A673 (cell line): ENCODE data around the gene VAV3.

Source experiments
- EZH2 ChIP-seq: fragments of 200-600 bp; sonication (generic); IDR thresholded peaks from 2 replicates; pipeline ENCODE4 v1.6.1; 2017; ENCODE audit warnings: borderline replicate concordance, low read depth, mild to moderate bottlenecking, mixed read lengths, antibody characterized with exemption, low read length; ENCODE audit not compliant: poor library complexity, severe bottlenecking
- TF ChIP-seq, protein P1 (sequence below): fragments of 300-800, 200-600 bp; sonication (generic); conservative IDR thresholded peaks from 2 replicates; pipeline ENCODE4 v1.5.1; 2017; ENCODE audit warnings: low read depth, mild to moderate bottlenecking, antibody characterized with exemption, low read length, moderate library complexity, mixed read lengths

DNA sequence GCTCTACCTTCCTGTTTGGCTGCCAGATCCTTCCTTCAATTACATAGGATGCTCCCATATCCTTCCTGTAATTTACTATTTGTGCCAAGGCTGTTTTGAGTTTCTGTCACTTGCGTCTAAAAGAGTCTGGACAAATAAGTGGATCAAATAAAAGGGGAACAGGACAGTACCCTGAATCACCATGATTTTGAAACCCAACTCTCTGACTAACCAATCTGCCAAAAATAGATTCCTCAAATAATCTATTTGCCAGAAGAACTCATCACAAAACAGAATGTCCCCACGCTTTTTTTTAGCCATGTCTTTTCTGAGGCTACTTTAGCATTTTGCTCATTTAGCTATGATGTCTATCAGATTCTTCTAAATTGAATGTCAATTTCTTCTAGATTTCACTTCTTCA lies 431.5 kb downstream of the VAV3 start:
- TF ChIP-seq, protein P1, sequence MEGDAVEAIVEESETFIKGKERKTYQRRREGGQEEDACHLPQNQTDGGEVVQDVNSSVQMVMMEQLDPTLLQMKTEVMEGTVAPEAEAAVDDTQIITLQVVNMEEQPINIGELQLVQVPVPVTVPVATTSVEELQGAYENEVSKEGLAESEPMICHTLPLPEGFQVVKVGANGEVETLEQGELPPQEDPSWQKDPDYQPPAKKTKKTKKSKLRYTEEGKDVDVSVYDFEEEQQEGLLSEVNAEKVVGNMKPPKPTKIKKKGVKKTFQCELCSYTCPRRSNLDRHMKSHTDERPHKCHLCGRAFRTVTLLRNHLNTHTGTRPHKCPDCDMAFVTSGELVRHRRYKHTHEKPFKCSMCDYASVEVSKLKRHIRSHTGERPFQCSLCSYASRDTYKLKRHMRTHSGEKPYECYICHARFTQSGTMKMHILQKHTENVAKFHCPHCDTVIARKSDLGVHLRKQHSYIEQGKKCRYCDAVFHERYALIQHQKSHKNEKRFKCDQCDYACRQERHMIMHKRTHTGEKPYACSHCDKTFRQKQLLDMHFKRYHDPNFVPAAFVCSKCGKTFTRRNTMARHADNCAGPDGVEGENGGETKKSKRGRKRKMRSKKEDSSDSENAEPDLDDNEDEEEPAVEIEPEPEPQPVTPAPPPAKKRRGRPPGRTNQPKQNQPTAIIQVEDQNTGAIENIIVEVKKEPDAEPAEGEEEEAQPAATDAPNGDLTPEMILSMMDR, result no peak
- no peak for TF ChIP-seq EZH2
